Left renal pelvis (tissue), 4 donors: ENCODE results near the gene KDSR. TPM values are rescaled to one million over a fixed set of nuclear protein-coding genes. Genes with fewer than 3 reads are reported as not detected.

Experiments
- DNase-seq, 4 donors: peaks; one replicate each; pipeline ENCODE4 v3.0.0-alpha.2; 2013; ENCODE audit warnings: low read depth in 4 of 4, low spot score in 3 of 4
- polyA plus RNA-seq, 4 donors: library from polyadenylated mRNA; unstranded; fragments of 120-200 nt; gene quantifications; one replicate each; pipeline ENCODE4 v1.2.1, GENCODE V29; 2013; ENCODE audit not compliant: insufficient read length in 4 of 4

KDSR gene
- polyA plus RNA-seq, 4 donors: 41.7 to 53.1 (median 46.0) TPM

DNA sequence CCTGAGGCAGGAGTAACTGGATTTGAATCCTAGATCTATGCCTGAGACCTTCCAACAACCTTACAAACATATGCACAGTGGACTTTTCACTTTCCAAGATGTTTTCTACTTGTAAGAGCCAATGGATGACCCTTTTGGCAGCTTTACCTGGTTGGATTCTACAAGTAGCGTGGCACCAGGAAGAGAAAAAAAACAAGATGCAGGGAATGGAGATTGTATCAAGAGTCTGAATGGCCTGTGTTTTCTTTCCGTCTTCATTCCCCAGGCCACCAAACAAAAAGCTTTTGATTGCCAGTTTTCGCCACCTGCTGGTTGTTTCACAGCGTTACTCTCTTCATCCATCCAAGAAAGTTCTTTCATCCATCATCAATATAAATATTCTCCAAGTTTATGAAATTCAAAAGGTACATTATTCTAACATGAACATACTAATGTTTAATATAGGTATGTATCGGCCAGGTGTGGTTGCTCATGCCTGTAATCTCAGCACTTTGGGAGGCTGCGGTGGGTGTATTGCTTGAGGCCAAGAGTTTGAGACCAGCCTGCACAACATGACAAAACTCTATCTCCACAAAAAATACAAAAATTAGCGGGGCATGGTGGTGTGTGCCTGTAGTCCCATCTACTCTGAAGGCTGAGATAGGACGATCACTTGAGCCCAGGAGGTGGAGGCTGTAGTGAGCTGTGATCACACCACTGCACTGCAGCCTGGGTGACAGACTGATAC is 43.9 kb downstream of the KDSR start:
- no peak for DNase-seq

DNA sequence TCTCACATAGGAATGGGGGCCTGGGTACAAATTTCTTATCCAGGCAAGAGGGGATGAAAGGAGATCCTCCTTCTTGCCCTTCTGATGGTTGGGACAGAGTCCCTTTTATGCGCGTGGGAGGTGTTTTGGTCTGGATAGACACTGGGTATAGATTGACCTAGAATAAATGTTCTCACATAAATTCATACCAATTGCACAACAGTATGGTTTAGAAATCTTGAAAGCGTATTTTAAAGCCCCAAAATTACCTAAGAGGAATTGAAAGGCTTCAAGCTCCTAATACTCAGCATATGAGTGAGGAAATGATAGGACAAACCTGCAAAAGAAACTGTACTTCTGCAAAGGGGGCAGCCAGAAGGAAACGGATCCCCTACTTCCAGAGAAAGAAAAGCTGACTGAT is 44.8 kb downstream of the KDSR start:
- DNase-seq: no peak

DNA sequence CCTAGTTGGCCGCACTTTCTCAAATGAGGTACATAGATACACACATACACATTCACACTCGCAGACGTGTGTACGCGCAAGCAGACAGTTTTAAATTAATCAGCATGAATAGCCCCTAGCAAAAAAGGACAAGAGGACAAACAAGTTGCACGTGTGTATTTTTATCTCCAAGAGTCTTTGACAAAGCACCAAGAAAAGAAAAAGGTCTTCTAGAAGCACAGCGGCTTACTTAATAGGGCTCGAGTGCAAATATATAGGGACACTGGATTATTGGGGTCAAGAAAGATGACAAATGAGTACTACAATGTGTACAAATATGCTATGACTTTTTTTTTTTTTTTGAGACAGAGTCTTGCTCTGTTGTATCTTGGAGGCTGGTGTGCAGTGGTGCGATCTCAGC is 45.7 kb downstream of the KDSR start:
- no peak for DNase-seq

DNA sequence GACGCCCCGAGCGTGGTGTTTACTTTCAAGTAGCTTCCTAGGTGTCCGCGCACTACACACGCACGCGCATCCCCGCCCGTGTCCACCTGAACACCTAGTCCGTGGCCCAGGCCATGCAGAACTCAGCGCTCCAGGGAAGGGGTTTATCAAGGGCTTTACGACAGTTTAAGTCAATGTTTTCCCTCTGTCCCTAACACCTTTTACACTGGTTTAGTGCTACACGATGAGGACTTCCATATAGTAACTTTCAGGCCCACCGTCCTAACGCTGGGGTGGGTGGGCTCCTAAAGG is 46.1 kb downstream of the KDSR start:
- no peak for DNase-seq

DNA sequence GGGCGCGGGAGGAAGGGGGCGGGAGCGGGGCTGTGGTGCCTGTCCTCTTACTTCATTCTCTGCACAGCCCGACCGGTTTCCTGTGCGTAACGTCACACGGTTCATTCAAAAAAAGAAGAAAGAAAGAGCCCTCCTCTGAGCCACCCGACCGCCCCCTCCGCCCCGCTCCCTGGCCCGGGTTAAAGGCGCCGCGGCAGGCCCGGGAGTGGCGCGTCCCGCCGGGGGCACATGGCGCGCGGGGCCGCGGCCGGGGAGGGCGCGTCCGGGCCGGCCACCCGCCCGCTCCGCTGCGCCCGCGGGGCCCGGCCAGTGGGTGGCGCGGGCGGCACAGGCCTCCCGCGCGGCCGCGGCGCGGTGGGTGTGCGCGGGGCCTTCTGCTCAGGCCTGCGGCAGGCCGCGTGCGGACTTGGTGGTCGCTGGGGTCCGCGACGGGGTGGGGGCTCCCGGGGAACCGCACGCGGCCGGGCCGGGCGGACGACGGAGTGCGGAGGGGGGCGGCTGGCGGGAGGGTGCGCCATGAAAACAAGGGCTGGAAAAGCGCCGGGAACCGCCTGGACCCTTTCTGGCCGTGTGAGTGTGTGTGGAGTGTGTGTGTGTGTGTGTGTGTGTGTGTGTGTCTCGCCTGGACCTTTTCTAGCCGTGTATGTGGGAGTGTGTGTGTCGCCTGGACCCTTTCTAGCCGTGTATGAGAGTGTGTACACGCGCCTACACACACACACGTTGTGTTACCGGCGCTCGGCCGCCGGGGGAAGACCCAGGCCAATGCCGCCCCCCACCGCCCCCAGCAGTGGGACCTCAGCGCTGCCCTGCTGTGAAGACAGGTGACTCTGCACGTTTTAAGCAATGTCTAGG is 46.7 kb downstream of the KDSR start:
- peak in 1 of 4 donors; percentile 68 for DNase-seq

DNA sequence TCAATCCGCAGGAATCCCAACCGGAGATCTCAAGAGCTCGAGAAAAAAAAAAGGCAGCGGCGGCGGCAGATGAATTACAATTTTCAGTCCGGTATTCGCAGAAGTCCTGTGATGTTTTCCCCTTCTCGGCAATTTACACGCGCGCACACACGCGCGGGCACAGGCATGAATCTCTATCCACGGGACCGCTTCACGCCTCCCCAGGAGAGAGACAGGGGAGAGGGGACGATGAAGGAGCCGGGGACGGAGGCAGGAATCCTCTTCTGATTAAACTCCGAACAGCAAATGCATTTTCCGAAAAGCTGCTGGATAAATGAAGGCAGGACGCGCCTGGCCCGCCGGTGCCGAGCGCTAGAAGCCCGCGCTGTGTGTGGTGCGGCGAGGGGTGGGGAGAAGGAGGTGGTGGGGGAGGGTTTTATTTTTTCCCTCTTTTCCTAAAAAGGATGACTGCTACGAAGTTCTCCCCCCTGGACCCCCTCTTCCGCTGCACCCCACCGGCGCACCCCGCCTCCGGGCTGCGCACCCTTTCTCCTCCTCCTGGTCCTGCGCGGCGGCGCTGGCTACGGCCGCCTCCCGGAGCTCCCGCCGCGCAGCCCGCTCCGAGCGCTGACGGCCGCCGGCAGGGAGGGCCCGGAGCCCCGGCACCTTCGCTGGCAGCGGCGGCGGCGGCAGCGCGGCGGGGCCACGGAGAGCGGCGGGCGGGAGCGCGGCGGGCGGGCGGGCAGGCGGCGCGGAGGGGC is 47.5 kb downstream of the KDSR start, which contains the start of gene BCL2:
TSS of gene BCL2 (minus strand) at position 387 of the 740 bp plus-strand sequence.
- no peak for DNase-seq

DNA sequence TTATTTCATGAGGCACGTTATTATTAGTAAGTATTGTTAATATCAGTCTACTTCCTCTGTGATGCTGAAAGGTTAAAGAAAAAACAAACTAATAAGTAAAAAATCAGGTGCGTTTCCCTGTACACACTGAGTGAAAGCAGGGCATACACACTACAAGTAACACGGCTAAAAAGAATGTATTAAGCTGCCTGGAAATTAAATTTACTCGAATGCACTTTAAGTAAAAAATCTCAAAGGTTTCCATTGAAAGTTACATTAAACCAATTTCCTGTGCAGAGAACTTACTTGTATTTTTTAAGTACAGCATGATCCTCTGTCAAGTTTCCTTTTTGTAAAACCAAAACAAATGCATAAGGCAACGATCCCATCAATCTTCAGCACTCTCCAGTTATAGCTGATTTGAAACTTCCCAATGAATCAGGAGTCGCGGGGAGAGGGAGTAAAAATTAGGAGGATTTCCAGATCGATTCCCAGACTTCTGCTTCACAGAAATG is 48.1 kb downstream of the KDSR start:
- no peak for DNase-seq

DNA sequence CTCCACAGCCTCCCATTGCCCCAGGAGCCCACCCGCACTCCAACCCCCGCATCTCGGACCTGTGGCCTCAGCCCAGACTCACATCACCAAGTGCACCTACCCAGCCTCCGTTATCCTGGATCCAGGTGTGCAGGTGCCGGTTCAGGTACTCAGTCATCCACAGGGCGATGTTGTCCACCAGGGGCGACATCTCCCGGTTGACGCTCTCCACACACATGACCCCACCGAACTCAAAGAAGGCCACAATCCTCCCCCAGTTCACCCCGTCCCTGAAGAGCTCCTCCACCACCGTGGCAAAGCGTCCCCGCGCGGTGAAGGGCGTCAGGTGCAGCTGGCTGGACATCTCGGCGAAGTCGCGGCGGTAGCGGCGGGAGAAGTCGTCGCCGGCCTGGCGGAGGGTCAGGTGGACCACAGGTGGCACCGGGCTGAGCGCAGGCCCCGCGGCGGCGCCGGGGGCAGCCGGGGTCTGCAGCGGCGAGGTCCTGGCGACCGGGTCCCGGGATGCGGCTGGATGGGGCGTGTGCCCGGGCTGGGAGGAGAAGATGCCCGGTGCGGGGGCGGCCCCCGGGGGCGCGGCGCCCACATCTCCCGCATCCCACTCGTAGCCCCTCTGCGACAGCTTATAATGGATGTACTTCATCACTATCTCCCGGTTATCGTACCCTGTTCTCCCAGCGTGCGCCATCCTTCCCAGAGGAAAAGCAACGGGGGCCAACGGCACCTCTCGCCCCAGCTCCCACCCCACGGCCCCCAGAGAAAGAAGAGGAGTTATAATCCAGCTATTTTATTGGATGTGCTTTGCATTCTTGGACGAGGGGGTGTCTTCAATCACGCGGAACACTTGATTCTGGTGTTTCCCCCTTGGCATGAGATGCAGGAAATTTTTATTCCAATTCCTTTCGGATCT is 48.8 kb downstream of the KDSR start:
- peak in 1 of 4 donors; percentile 67 for DNase-seq

DNA sequence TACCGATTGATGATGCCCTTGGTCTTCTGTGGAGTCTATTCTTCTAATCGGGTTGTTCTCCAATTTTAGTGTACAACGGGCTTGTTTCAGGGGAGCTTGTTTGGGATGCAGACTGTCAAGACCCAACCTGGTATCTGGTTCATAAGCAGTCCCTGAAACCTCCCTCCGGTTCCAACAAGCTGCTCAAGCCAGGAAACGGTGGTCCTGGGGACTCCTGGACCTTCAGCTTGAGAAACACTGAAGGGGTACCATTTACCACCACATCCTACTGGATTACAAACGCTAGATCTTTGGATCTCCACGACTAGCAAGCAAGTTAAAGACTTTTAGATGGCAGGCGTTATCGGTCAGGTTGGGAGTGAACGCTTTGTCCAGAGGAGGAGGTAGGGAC is 49.5 kb downstream of the KDSR start:
- DNase-seq: no peak

DNA sequence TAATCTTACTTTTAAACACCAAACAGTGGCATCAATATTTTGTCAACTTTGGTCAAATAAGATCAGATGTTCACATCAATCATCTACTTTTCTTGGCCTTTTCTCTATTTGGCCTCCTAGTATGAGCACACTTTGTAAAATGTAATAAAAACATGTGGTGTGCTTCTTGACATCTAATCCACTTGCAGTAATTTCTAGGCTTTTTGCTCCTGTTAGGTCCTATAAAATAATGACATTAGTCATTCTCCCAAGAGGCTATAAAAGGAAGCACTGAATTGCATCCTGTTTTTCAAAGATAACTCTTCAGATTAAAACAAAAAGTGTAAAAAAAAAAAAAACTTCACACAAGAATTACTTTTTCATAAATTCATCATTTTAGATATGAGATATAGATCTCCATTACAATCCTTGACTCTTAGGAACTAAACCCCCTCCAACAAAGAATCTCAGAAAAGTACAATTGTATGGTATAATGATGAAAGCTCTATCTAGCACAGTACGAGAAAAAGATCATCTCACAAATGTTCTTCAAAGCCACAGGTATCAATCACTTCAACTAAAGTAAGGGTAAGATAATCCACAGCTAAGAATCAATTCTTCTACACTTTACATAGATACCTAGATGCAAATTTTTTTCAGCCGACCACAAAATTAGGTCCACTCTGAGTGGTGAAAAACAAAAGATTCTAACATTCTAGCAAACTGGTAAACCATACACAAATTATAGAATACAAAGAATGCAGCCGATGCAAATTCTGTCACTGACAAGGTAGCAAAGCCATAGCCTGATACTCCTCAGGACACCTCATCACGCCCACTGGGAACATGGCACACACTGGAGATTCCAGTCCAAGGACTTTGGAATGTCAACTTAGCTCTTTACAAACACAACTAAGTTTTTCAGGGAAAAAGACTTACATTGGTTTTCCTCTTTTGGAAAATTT is 50.1 kb downstream of the KDSR start:
- DNase-seq: no peak

DNA sequence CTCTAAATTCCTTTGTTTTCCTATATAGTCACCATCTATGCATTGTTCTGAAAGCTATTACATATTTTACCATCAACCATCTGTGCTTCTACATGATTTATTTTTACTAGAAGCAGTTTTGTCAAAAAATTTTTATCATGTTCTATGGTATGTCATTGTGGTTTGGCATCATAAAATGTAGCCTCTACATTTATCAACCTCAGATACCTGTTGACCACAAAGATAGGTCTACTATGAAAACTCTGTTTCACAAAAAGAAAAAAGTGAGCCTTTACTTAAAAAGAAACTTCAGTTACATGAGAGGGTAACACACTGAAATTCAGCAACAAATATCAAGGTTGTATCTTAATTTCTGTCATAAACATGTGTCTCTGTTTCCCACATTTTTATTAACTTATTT is 51.1 kb downstream of the KDSR start:
- no peak for DNase-seq

DNA sequence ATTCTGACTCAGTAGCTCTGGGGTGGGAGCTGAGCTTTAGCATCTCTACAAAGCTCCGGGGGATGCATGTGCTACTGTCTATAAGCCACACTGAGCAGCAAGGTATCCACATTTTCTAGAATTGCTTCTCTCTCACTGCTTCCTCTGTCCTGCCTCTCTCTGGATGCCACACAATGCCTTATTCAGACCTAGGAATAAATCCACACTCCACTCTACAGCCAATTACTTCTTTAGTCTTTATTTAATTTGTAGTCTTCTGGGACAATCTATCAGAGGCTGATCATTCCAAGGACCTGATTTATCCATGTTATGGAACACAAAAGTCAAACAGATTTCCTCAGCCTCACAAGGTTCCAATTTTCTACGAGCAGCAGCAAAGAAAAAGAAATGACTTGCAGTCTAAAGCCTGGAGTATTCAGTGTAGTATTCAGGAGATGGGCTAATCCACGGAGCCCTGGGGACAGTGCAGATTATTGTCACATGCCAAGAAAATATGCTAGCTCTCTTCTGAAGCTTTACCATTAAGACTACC is 51.8 kb downstream of the KDSR start:
- no peak for DNase-seq

DNA sequence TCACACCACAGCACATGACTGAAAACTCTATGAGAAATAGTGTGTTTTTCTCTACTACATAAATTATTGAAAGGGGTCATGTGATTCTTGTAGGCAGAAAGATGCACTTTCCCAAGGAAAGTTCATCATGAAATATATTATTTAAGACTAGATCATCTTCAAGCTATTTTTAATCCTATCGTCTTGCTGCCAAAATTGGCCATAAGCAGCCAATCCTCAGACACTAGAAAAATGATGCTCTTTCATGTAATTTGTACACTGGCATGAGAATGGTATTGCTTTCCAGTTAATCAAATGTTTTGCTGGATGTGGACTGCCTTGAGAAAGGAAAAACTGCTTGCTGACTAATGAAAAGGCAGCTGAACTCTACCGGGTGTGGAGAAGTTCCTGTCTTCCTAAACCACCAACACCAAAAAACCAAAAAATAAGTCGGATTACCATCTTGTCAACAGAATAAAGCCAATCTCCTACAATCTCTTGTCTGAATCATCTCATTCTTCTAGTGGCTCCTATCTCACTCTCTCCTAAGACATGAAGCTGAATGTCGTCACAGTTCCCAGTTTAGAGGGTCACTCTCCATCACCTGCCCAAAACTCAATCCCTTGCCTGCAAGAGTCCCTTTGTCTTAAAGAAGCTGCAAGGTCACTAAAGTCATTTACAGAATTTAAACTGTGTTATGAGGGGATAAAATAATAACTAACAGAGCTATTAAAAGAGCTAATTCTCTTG is 52.8 kb downstream of the KDSR start:
- DNase-seq: no peak

DNA sequence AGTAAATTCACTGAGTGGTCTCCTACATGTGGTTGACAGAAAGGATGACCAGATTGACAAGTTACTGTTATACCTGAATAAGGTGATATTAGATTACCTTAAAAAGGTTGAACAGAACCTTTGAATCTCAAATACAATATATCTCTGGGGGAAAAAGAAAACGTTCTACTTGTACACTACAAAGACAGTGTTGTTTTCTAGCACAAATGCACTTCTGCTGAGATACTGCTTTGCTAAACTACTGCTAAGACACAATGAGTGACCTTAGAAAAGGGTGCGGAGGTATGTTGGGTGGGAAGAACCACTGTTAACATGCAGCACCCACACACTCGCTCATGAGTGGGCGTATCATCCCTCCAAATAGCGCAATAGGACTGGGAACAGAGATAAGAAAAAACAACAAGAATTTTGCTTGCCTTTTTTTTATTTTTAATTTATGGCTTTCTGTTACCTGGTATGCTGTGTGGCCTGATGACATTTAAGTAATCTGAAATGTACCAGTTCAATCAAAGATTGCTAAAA is 53.5 kb downstream of the KDSR start:
- no peak for DNase-seq

DNA sequence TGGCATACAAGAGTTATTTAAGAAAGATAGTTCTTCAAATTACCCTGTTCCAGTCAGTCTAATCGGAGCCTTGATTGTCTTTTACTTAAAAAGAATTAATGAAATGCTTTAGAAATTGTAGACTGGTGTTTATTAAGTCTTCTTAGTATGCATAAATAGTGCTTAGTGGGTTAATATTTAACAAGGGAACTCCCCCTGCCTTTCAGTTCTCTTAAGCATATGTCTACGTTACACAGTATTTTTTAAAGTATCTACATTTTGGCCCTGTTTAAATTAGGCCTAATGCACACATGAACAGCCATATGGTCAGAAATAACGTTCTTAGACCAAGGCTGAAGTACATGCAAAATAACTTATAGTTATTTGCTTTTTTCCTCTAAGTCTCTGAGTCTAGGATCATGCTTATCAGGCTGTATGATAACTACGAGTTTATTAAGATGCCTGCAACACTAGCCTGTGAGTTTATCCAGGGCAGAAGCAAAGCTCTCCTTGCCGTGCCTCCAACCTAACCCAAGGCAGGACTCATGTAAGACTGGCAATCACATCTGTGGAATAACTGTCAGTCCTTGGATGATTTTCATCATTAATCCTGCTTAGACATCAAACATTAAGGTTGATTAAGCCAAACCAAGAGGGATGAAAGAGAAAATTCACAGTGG is 54.1 kb downstream of the KDSR start:
- no peak for DNase-seq

DNA sequence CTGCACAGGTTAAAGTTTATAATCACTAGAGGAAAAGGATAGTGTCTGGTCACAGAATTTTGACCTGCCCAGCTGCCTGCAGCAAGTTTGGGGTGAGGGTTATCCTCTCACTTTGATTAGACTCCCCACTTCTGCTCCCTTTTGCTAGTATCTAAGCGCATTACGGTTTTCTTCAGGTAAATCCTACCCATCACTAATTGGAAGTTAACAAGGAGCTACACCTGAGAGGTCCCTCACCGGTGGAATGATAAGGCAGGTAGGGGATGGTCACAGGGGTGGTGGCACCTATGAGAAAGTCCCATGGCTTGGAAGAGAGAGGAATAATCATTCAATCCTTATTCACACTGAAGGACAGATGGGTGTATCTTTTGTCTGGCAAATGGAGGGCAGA is 55.0 kb downstream of the KDSR start:
- no peak for DNase-seq
